ENCODE data around the gene GNAQ.

GRCh38 chr9:77987880-77988525 is 43.6 kb downstream of the GNAQ start:
- TF ChIP-seq, protein P1, sequence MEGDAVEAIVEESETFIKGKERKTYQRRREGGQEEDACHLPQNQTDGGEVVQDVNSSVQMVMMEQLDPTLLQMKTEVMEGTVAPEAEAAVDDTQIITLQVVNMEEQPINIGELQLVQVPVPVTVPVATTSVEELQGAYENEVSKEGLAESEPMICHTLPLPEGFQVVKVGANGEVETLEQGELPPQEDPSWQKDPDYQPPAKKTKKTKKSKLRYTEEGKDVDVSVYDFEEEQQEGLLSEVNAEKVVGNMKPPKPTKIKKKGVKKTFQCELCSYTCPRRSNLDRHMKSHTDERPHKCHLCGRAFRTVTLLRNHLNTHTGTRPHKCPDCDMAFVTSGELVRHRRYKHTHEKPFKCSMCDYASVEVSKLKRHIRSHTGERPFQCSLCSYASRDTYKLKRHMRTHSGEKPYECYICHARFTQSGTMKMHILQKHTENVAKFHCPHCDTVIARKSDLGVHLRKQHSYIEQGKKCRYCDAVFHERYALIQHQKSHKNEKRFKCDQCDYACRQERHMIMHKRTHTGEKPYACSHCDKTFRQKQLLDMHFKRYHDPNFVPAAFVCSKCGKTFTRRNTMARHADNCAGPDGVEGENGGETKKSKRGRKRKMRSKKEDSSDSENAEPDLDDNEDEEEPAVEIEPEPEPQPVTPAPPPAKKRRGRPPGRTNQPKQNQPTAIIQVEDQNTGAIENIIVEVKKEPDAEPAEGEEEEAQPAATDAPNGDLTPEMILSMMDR (IDR thresholded peaks at IDR 0.05): no peak
- no peak for TF ChIP-seq GATA2 (CRISPR knock-in tag; IDR thresholded peaks at IDR 0.05)
- TF ChIP-seq, protein P2, sequence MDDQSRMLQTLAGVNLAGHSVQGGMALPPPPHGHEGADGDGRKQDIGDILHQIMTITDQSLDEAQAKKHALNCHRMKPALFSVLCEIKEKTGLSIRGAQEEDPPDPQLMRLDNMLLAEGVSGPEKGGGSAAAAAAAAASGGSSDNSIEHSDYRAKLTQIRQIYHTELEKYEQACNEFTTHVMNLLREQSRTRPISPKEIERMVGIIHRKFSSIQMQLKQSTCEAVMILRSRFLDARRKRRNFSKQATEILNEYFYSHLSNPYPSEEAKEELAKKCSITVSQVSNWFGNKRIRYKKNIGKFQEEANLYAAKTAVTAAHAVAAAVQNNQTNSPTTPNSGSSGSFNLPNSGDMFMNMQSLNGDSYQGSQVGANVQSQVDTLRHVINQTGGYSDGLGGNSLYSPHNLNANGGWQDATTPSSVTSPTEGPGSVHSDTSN (IDR thresholded peaks at IDR 0.05): no peak
- no peak for TF ChIP-seq POLR2AphosphoS5 (IDR thresholded peaks at IDR 0.05; ENCODE audit: low read depth, low read length)
- no peak for TF ChIP-seq MAX (IDR thresholded peaks at IDR 0.05; ENCODE audit: low read depth)
- no peak for TF ChIP-seq EP300 (IDR thresholded peaks at IDR 0.05; ENCODE audit: borderline replicate concordance in 1 of 2, low read depth in 1 of 2, low read length in 1 of 2)
- TF ChIP-seq EZH2phosphoT487 (IDR thresholded peaks at IDR 0.05; ENCODE audit: borderline replicate concordance, low read depth): no peak
- no peak for TF ChIP-seq RFX5 (IDR thresholded peaks at IDR 0.05; ENCODE audit: low read length)
- no peak for TF ChIP-seq RAD21 (IDR thresholded peaks at IDR 0.05; ENCODE audit: low read length)
- no peak for TF ChIP-seq YY1 (IDR thresholded peaks at IDR 0.05; ENCODE audit: low read depth)

All from SK-N-SH (cell line).